Activated CD4-positive, alpha-beta T cell treated with anti-CD3 and anti-CD28 coated beads for 36 hours (primary cell): ENCODE data around the gene ADGRV1. TPM values are rescaled to one million over a fixed set of nuclear protein-coding genes. Genes with fewer than 3 reads are reported as not detected.
"Not testable (repeated sequence)": the region's sequence is repeated elsewhere in the genome, so short reads cannot be mapped to it uniquely, and the experiment has no call there.

Experiments
- ATAC-seq: fragments of 200-7000 bp; cut with Tn5 transposase; one replicate; pipeline ENCODE4 v1.10.0; 2021; ENCODE audit warnings: mild to moderate bottlenecking, moderate library complexity
- CTCF ChIA-PET: fragments of 350-600 bp; sonication (Branson Sonifier 250); formaldehyde crosslinking; loops from one replicate; lab custom pipeline; 2021; ENCODE audit warnings: antibody characterized with exemption; lab: Charles Lee
- POLR2A ChIA-PET: fragments of 350-600 bp; sonication (Branson Sonifier 250); formaldehyde crosslinking; loops from one replicate; lab custom pipeline; 2021; ENCODE audit warnings: antibody characterized with exemption, inconsistent platforms; lab: Charles Lee
- DNase-seq: peaks from one replicate; pipeline ENCODE4 v3.0.0-alpha.2; 2020
- H3K27ac Mint-ChIP-seq: one replicate; pipeline ENCODE4 v1.8.0; 2021; ENCODE audit warnings: mixed read lengths
- H3K27me3 Mint-ChIP-seq: one replicate; pipeline ENCODE4 v1.8.0; 2021; ENCODE audit warnings: mixed read lengths
- H3K36me3 Mint-ChIP-seq: one replicate; pipeline ENCODE4 v1.8.0; 2021; ENCODE audit warnings: low read depth, mixed read lengths
- H3K4me1 Mint-ChIP-seq: one replicate; pipeline ENCODE4 v1.8.0; 2021; ENCODE audit warnings: mixed read lengths
- H3K4me3 Mint-ChIP-seq: one replicate; pipeline ENCODE4 v1.8.0; 2021; ENCODE audit warnings: mild to moderate bottlenecking, moderate library complexity, mixed read lengths
- H3K9me3 Mint-ChIP-seq: one replicate; pipeline ENCODE4 v1.8.0; 2021; ENCODE audit warnings: low read depth, mixed read lengths
- intact Hi-C, 2 experiments: fragments of 100-400 bp; cut with DNase I in 1 of 2; cut with micrococcal nuclease in 1 of 2; formaldehyde crosslinking; loops; one replicate each; pipeline versions ENCODE4 v1.14.2 to v1.15.1; 2022 to 2024; cut with DNase I, micrococcal nuclease
- total RNA-seq, 2 experiments: library from RNA; stranded (reverse); gene quantifications; one replicate each; pipeline ENCODE4 v1.2.3, GENCODE V29; 2021

Gene ADGRV1
- total RNA-seq, 2 experiments from 2014 or later = 0.02 to 0.12 TPM

DNA sequence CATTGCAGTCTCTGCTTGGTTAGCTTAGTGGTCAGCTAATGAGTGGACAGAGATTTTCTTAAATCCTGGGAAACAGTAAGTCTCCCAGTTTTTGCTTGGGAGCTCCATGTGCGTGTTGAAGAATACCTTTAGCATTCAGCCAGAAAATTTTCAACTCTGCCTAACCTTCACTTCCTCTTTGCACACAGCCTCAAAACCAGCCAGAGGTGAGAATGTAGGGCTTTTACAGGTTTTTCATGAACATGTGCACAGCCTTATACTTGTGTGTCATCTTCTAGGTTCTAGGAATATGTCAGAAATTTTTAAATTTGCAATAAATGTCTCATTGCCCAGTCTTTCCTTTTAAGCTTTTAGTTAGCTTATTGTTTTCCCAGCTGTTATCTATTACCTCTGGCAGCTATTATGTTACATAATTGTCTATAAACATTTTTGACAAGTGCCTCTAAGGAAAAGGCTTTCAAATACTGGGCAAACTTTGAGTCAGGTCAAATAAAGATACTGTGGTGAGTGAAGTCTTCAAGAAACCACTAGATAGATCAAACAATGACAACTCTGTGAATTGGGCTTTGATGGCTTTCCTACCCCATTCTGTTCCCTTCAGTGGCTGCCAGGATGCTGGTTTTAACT is 12.7 kb downstream of the ADGRV1 start:
- ChIA-PET CTCF (interaction anchor here (1.1 kb wide), 1 partner anchor 48 kb away, joined by 3 read pairs; no protein-coding TSS in a partner anchor), POLR2A (no interaction called here)
- Mint-ChIP-seq H3K4me1 (no peaks in the 10 kb centered on the region), H3K36me3 (no peaks in the 10 kb centered on the region), H3K4me3 (no peak overlapping the region), H3K9me3 (no peaks in the 10 kb centered on the region), H3K27me3 (peaks cover 27% of the 10 kb centered on the region), H3K27ac (no peak overlapping the region)
- intact Hi-C loops = no loop called here
- DNase-seq = no peak
- no peak for ATAC-seq

DNA sequence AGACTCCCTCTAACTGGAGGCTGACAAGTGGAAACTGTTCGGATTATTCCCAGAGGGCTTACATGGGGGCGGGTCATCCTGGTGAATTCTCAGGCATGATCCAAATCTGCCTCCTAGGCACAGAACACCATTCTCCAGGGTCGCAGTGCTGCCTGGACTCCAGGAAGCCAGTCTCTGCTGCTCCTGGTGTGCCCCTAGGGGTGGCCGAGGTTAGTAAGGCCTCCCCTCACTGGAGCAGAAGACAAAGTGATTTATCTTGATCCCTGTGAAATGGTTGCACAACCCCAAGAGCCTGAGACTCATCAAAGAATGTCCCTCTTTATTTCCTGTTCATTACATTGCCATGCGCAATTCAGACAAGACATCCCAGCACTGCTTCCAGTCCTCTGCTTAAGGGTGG is 17.1 kb downstream of the ADGRV1 start:
- ChIA-PET POLR2A (no interaction called here), CTCF (no interaction called here)
- Mint-ChIP-seq H3K27me3 (peaks cover 29% of the 10 kb centered on the region), H3K9me3 (peaks cover 9% of the 10 kb centered on the region), H3K4me3 (no peak overlapping the region), H3K27ac (no peak overlapping the region), H3K4me1 (no peaks in the 10 kb centered on the region), H3K36me3 (no peaks in the 10 kb centered on the region)
- DNase-seq (no peak), ATAC-seq (no peak)
- intact Hi-C loops = no loop called here

DNA sequence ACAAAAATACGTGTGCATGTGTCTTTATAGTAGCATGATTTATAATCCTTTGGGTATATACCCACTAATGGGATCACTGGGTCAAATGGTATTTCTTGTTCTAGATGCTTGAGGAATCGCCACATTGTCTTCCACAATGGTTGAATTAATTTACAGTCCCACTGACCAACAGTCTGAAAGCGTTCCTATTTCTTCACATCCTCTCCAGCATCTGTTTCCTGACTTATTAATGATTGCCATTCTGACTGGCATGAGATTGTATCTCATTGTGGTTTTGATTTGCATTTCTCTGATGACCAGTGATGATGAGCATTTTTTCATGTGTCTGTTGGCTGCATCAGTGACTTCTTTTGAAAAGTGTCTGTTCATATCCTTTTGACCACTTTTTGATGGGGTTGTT is 18.0 kb downstream of the ADGRV1 start:
- H3K9me3 Mint-ChIP-seq = peaks cover 11% of the 10 kb centered on the region
- ATAC-seq, H3K4me1 Mint-ChIP-seq, CTCF ChIA-PET, intact Hi-C loops, H3K27ac Mint-ChIP-seq, POLR2A ChIA-PET, H3K36me3 Mint-ChIP-seq, DNase-seq, H3K4me3 Mint-ChIP-seq: not testable (repeated sequence)
- H3K27me3 Mint-ChIP-seq = peaks cover 28% of the 10 kb centered on the region

- peaks cover 20% of the 10 kb centered on the region for H3K27me3 Mint-ChIP-seq
- POLR2A ChIA-PET, DNase-seq, H3K4me1 Mint-ChIP-seq, intact Hi-C loops, H3K36me3 Mint-ChIP-seq, H3K4me3 Mint-ChIP-seq, ATAC-seq, CTCF ChIA-PET, H3K27ac Mint-ChIP-seq: not testable (repeated sequence)
- H3K9me3 Mint-ChIP-seq = peaks cover 11% of the 10 kb centered on the region
Observed at GRCh38 chr5:90579905-90580304, 21.3 kb downstream of the ADGRV1 start.

DNA sequence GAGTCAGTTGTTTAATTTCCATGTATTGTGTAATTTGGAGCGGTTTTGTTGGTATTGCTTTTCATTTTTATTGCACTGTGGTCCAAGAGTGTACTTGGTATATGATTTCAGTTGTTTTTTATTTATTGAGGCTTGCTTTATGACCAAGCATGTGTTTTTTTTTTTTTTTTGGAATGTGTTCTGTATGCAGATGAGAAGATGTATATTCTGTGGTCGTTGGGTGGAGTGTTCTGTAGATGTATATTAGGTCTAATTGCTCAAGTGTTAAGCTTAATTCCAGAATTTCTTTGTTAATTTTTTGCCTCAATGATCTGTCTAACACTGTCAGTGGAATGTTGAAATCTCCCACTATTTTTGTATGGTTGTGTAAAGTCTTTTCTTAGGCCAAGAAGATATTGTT is 23.4 kb downstream of the ADGRV1 start:
- no peak overlapping the region for H3K4me3 Mint-ChIP-seq
- peaks cover 24% of the 10 kb centered on the region for H3K27me3 Mint-ChIP-seq
- ChIA-PET CTCF (interaction anchor here (0.8 kb wide), 1 partner anchor 18 kb away, joined by 3 read pairs; no protein-coding TSS in a partner anchor), POLR2A (no interaction called here)
- no peak overlapping the region for H3K27ac Mint-ChIP-seq
- H3K36me3 Mint-ChIP-seq = no peaks in the 10 kb centered on the region
- intact Hi-C loops = no loop called here
- no peaks in the 10 kb centered on the region for H3K4me1 Mint-ChIP-seq
- H3K9me3 Mint-ChIP-seq = peaks cover 11% of the 10 kb centered on the region
- DNase-seq = no peak
- ATAC-seq = no peak

GRCh38 chr5:90585337-90585986 is 26.9 kb downstream of the ADGRV1 start:
- POLR2A ChIA-PET = no interaction called here
- Mint-ChIP-seq H3K4me1 (no peaks in the 10 kb centered on the region), H3K4me3 (no peak overlapping the region), H3K27ac (no peak overlapping the region), H3K27me3 (peaks cover 31% of the 10 kb centered on the region), H3K9me3 (peaks cover 2% of the 10 kb centered on the region), H3K36me3 (no peaks in the 10 kb centered on the region)
- intact Hi-C loops = no loop called here
- ATAC-seq (no peak), DNase-seq (no peak)
- CTCF ChIA-PET = no interaction called here

DNA sequence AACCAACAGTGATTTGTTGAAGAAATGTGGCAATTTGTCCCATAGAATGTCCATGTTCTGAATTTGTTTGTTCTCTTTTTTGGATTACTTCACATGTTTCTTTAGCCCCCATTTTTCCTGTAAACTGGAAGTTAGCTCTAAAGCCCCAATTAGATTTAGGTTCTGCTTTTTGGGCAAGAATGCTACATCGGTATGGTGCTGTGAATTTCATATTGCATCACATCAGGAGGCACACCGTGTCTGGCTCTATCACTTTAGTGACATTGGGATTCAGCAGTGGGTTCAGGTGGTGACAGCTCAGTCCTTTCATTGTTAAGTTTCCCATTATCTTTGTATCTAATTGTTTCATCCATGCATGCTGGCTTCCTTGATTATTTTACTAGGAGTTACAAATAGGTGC is 27.9 kb downstream of the ADGRV1 start:
- CTCF ChIA-PET = no interaction called here
- H3K4me1 Mint-ChIP-seq = no peaks in the 10 kb centered on the region
- H3K27ac Mint-ChIP-seq = no peak overlapping the region
- DNase-seq (no peak), ATAC-seq (no peak)
- no peaks in the 10 kb centered on the region for H3K36me3 Mint-ChIP-seq
- H3K9me3 Mint-ChIP-seq = no peaks in the 10 kb centered on the region
- intact Hi-C loops = no loop called here
- peaks cover 26% of the 10 kb centered on the region for H3K27me3 Mint-ChIP-seq
- no peak overlapping the region for H3K4me3 Mint-ChIP-seq
- POLR2A ChIA-PET = no interaction called here

DNA sequence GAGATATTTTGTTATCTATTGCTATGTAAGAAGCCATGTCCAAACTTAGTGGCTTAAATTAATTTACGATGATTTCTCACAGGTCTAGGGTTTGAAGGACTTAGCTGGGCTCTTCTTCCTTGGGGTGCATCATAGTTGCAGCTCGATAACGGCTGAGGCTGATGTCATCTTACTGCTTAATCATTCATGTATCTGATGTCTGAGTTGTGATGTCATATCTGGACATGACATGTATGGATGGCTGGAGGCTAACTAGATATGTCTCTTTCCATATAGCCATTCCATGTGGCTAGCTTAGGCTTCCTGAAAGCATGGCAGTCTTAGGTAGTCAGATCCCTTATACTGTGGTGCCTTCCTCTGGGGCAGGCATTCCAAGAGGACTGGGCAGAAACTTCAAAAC is 31.6 kb downstream of the ADGRV1 start:
- intact Hi-C loops = no loop called here
- Mint-ChIP-seq H3K4me1 (no peaks in the 10 kb centered on the region), H3K4me3 (no peak overlapping the region), H3K9me3 (no peaks in the 10 kb centered on the region), H3K27me3 (peaks cover 22% of the 10 kb centered on the region), H3K36me3 (no peaks in the 10 kb centered on the region), H3K27ac (no peak overlapping the region)
- DNase-seq (no peak), ATAC-seq (no peak)
- ChIA-PET POLR2A (no interaction called here), CTCF (interaction anchor here (1.0 kb wide), 1 partner anchor 15 kb away, joined by 3 read pairs; no protein-coding TSS in a partner anchor)

GRCh38 chr5:90593083-90593482 is 34.5 kb downstream of the ADGRV1 start:
- POLR2A ChIA-PET, H3K27ac Mint-ChIP-seq, H3K36me3 Mint-ChIP-seq, H3K4me1 Mint-ChIP-seq, DNase-seq, intact Hi-C loops, H3K4me3 Mint-ChIP-seq, H3K9me3 Mint-ChIP-seq, CTCF ChIA-PET, ATAC-seq: not testable (repeated sequence)
- H3K27me3 Mint-ChIP-seq = peaks cover 17% of the 10 kb centered on the region

DNA sequence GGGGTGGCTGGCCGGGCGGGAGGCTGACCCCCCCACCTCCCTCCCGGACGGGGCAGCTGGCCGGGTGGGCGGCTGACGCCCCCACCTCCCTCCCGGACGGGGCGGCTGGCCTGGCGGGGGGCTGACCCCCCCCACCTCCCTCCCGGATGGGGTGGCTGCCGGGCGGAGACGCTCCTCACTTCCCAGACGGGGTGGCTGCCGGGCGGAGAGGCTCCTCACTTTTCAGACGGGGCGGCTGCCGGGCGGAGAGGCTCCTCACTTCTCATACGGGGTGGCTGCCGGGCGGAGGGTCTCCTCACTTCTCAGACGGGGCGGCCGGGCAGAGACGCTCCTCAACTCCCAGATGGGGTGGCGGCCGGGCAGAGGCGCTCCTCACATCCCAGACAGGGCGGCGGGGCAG is 37.2 kb downstream of the ADGRV1 start:
- H3K4me3 Mint-ChIP-seq, DNase-seq, POLR2A ChIA-PET, H3K27ac Mint-ChIP-seq, H3K27me3 Mint-ChIP-seq, H3K4me1 Mint-ChIP-seq, CTCF ChIA-PET, H3K9me3 Mint-ChIP-seq, intact Hi-C loops, ATAC-seq, H3K36me3 Mint-ChIP-seq: not testable (repeated sequence)

DNA sequence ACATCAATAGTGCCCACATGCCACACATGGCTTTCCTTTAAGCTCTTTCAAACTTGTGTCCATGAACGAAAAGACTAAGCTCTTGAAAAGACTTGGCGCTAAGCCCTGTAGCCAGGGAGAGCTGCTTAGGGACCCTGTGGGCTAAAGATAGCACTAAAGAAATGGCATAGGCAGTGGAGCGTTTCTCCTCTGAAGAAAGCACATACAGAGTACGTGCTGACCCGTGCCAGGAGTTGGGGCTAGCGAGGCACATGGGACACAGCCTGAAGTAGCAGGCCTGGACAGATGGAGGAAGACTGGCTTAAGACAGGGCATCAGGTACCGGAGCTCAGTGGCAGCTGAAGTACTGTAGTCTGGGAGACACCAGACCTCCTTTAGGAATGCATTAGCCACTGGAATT is 39.7 kb downstream of the ADGRV1 start:
- ATAC-seq (no peak), DNase-seq (no peak)
- H3K27ac Mint-ChIP-seq = no peak overlapping the region
- ChIA-PET POLR2A (no interaction called here), CTCF (no interaction called here)
- intact Hi-C loops = no loop called here
- H3K27me3 Mint-ChIP-seq = peaks cover 14% of the 10 kb centered on the region
- no peaks in the 10 kb centered on the region for H3K9me3 Mint-ChIP-seq
- no peaks in the 10 kb centered on the region for H3K36me3 Mint-ChIP-seq
- no peaks in the 10 kb centered on the region for H3K4me1 Mint-ChIP-seq
- H3K4me3 Mint-ChIP-seq = no peak overlapping the region

GRCh38 chr5:90600307-90600706 is 41.7 kb downstream of the ADGRV1 start:
- H3K4me1 Mint-ChIP-seq, CTCF ChIA-PET, POLR2A ChIA-PET, H3K27ac Mint-ChIP-seq, H3K36me3 Mint-ChIP-seq, H3K9me3 Mint-ChIP-seq, ATAC-seq, H3K4me3 Mint-ChIP-seq, DNase-seq: not testable (repeated sequence)
- intact Hi-C loops = loop anchor here in 1 of 2 experiments (5.0 kb wide), 1 partner anchor 163 kb away; no protein-coding TSS in a partner anchor
- H3K27me3 Mint-ChIP-seq = peaks cover 18% of the 10 kb centered on the region
